Lung (tissue), 12 donors: ENCODE data around the gene PCNT. TPM values are rescaled to one million over a fixed set of nuclear protein-coding genes. Genes with fewer than 3 reads are reported as not detected.

Experiments used
- ATAC-seq: fragments of 200-7000 bp; cut with Tn5 transposase; one replicate; pipeline ENCODE4 v1.9.1; 2020; ENCODE audit warnings: moderate number of reproducible peaks; ENCODE audit not compliant: insufficient read depth, low FRiP score
- DNase-seq, 3 donors: peaks; one replicate each; pipeline ENCODE4 v3.0.0-alpha.2; 2013 to 2017
- H3K27ac ChIP-seq, 2 donors: one replicate each; pipeline ENCODE4 v1.5.1; 2013; ENCODE audit warnings: mild to moderate bottlenecking in 2 of 2, moderate library complexity in 2 of 2, control low read depth in 1 of 2, inconsistent platforms in 1 of 2, low read depth in 1 of 2, low read length in 1 of 2
- H3K27me3 ChIP-seq, 3 donors: one replicate each; pipeline ENCODE4 v1.5.1; 2013; ENCODE audit warnings: low read length in 2 of 3; ENCODE audit not compliant: control insufficient read depth in 3 of 3, insufficient read depth in 3 of 3
- H3K36me3 ChIP-seq, 4 donors: one replicate each; pipeline ENCODE4 v1.5.1; 2013; ENCODE audit warnings: low read length in 4 of 4, mild to moderate bottlenecking in 1 of 4, moderate library complexity in 1 of 4; ENCODE audit not compliant: control insufficient read depth in 4 of 4, insufficient read depth in 4 of 4
- H3K4me1 ChIP-seq, 5 donors: one replicate each; pipeline ENCODE4 v1.5.1; 2013; ENCODE audit warnings: low read length in 5 of 5, mild to moderate bottlenecking in 2 of 5, moderate library complexity in 1 of 5; ENCODE audit not compliant: control insufficient read depth in 5 of 5, insufficient read depth in 5 of 5
- H3K4me3 ChIP-seq: one replicate; pipeline ENCODE4 v1.5.1; 2013; ENCODE audit warnings: mild to moderate bottlenecking, control low read depth, moderate library complexity
- H3K9ac ChIP-seq, 2 donors: one replicate each; pipeline ENCODE4 v1.5.1; 2013; ENCODE audit warnings: low read length in 2 of 2, control low read depth in 1 of 2; ENCODE audit not compliant: insufficient read depth in 1 of 2
- H3K9me3 ChIP-seq, 4 donors: one replicate each; pipeline ENCODE4 v1.5.1; 2013; ENCODE audit warnings: low read length in 3 of 4, mild to moderate bottlenecking in 1 of 4, moderate library complexity in 1 of 4; ENCODE audit not compliant: control insufficient read depth in 4 of 4, insufficient read depth in 3 of 4
- CTCF ChIP-seq: IDR thresholded peaks from 2 replicates; pipeline ENCODE4 v1.5.1; 2012; ENCODE audit warnings: mild to moderate bottlenecking; ENCODE audit errors: control extremely low read depth, extremely low read depth
- WGBS, 2 donors: extraction: QIAGEN DNeasy Blood & Tissue Kit; methylation state at CpG; one replicate each; pipeline ENCODE4 v1.1.7; 2013; 5-methylcytosine and 5-hydroxymethylcytosine counted together
- polyA plus RNA-seq, 2 donors: library from polyadenylated mRNA; stranded (reverse); fragments of 200-250 nt; gene quantifications; one replicate each; pipeline ENCODE4 v1.2.1, GENCODE V29; 2013
- total RNA-seq, 2 donors: library from RNA; depleted of rRNA in 1 of 2; stranded (reverse); fragments of >200 nt in 1 of 2; gene quantifications; one replicate each; pipeline ENCODE4 v1.2.1, GENCODE V29; 2014 to 2021
- donor health status: control.
- donor health status: control.
- donor health status: Bipolar disorder and iron deficiency.
- donor health status: healthy.
- donor health status: DM: yes; HTN: yes; CAD: no.

Gene PCNT
- total and polyA plus RNA-seq, 4 donors = 9.8 to 37.2 (median 18.5) TPM

GRCh38 chr21:46391773-46392172 lies 67.8 kb downstream of the PCNT start:
- H3K4me3 ChIP-seq = no peak overlapping the region
- no peak overlapping the region for H3K9ac ChIP-seq
- H3K36me3 ChIP-seq = peaks cover 0 to 39% (median 13%) of the 10 kb centered on the region in 4 donors
- H3K4me1 ChIP-seq = no peaks in the 10 kb centered on the region
- TF ChIP-seq CTCF = no peak
- WGBS, 2 donors = 94 to 97% methylated on average over 9 of the region's 9 CpGs
- ATAC-seq (no peak), DNase-seq (no peak)
- no peaks in the 10 kb centered on the region for H3K27me3 ChIP-seq
- H3K9me3 ChIP-seq = no peaks in the 10 kb centered on the region
- no peak overlapping the region for H3K27ac ChIP-seq

GRCh38 chr21:46392921-46393320 lies 69.0 kb downstream of the PCNT start:
- Histone ChIP-seq H3K4me1 (no peaks in the 10 kb centered on the region), H3K9me3 (no peaks in the 10 kb centered on the region), H3K27me3 (no peaks in the 10 kb centered on the region), H3K9ac (no peak overlapping the region), H3K27ac (no peak overlapping the region), H3K4me3 (no peak overlapping the region), H3K36me3 (peaks cover 0 to 47% (median 19%) of the 10 kb centered on the region in 4 donors)
- TF ChIP-seq CTCF = no peak
- DNase-seq = no peak
- WGBS, 2 donors = 82 to 92% methylated on average over 13 of the region's 13 CpGs
- no peak for ATAC-seq

- TF ChIP-seq CTCF = no peak
- no peaks in the 10 kb centered on the region for H3K27me3 ChIP-seq
- DNase-seq (no peak), ATAC-seq (no peak)
- no peak overlapping the region for H3K9ac ChIP-seq
- no peak overlapping the region for H3K27ac ChIP-seq
- H3K9me3 ChIP-seq = no peaks in the 10 kb centered on the region
- H3K4me3 ChIP-seq = no peak overlapping the region
- WGBS, 2 donors = 86 to 88% methylated on average over 19 of the region's 19 CpGs
- H3K4me1 ChIP-seq = no peaks in the 10 kb centered on the region
- peaks cover 5 to 48% (median 21%) of the 10 kb centered on the region in 4 donors for H3K36me3 ChIP-seq
Observed at GRCh38 chr21:46393451-46393940, 69.5 kb downstream of the PCNT start.
